Mesothelial cell of epicardium (in vitro differentiated cells): ENCODE results near the gene SPEN. TPM values are rescaled to one million over a fixed set of nuclear protein-coding genes. Genes with fewer than 3 reads are reported as not detected.
A peak's percentile ranks its signal among the peaks of the same experiment; 100 is the strongest.
"Not testable (repeated sequence)": the region's sequence is repeated elsewhere in the genome, so short reads cannot be mapped to it uniquely, and the experiment has no call there.

Source experiments
- DNase-seq, 2 experiments: peaks; one replicate each; pipeline ENCODE4 v3.0.0; 2021; ENCODE audit warnings: low spot score in 2 of 2; ENCODE audit not compliant: unreplicated experiment in 2 of 2
- H3K27ac Mint-ChIP-seq: 2 replicates; pipeline ENCODE4 v1.8.0; 2021; ENCODE audit warnings: mixed read lengths
- H3K27me3 Mint-ChIP-seq: 2 replicates; pipeline ENCODE4 v1.8.0; 2021; ENCODE audit warnings: low read depth, mixed read lengths
- H3K36me3 Mint-ChIP-seq: 2 replicates; pipeline ENCODE4 v1.8.0; 2021; ENCODE audit warnings: mixed read lengths
- H3K4me1 Mint-ChIP-seq: 2 replicates; pipeline ENCODE4 v1.8.0; 2021; ENCODE audit warnings: mixed read lengths
- H3K4me3 Mint-ChIP-seq: 2 replicates; pipeline ENCODE4 v1.8.0; 2021; ENCODE audit warnings: mild to moderate bottlenecking, moderate library complexity, mixed read lengths
- H3K9me3 Mint-ChIP-seq: 2 replicates; pipeline ENCODE4 v1.8.0; 2021; ENCODE audit warnings: mixed read lengths
- total RNA-seq: library from RNA; stranded (reverse); gene quantifications from 3 replicates; pipeline ENCODE4 v1.2.1, GENCODE V29; 2021
- TF ChIP-seq, protein P1 (sequence below): fragments of 200-600 bp; sonication (generic); IDR thresholded peaks from one replicate; pipeline ENCODE4 v1.5.0; 2021; ENCODE audit warnings: antibody characterized with exemption; ENCODE audit not compliant: unreplicated experiment

The SPEN gene
- total RNA-seq, 1 donor from 2014 or later = 88.0 TPM

GRCh38 chr1:15899266-15899665 is 51.8 kb downstream of the SPEN start:
- Mint-ChIP-seq H3K4me3 (no peak overlapping the region), H3K27me3 (no peaks in the 10 kb centered on the region), H3K27ac (peak overlapping the region; percentile 3), H3K36me3 (peaks cover 9% of the 10 kb centered on the region), H3K4me1 (peaks cover 5% of the 10 kb centered on the region), H3K9me3 (no peaks in the 10 kb centered on the region)
- DNase-seq = no peak
- TF ChIP-seq, protein P1, sequence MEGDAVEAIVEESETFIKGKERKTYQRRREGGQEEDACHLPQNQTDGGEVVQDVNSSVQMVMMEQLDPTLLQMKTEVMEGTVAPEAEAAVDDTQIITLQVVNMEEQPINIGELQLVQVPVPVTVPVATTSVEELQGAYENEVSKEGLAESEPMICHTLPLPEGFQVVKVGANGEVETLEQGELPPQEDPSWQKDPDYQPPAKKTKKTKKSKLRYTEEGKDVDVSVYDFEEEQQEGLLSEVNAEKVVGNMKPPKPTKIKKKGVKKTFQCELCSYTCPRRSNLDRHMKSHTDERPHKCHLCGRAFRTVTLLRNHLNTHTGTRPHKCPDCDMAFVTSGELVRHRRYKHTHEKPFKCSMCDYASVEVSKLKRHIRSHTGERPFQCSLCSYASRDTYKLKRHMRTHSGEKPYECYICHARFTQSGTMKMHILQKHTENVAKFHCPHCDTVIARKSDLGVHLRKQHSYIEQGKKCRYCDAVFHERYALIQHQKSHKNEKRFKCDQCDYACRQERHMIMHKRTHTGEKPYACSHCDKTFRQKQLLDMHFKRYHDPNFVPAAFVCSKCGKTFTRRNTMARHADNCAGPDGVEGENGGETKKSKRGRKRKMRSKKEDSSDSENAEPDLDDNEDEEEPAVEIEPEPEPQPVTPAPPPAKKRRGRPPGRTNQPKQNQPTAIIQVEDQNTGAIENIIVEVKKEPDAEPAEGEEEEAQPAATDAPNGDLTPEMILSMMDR = no peak

- Mint-ChIP-seq H3K36me3 (peaks cover 6% of the 10 kb centered on the region), H3K4me3 (no peak overlapping the region), H3K27ac (peak overlapping the region; percentile 85), H3K27me3 (no peaks in the 10 kb centered on the region), H3K9me3 (no peaks in the 10 kb centered on the region), H3K4me1 (peaks cover 3% of the 10 kb centered on the region)
- no peak for DNase-seq
- TF ChIP-seq, protein P1 = no peak
Observed at GRCh38 chr1:15900662-15901279, 53.3 kb downstream of the SPEN start.

GRCh38 chr1:15902882-15903281 is 55.4 kb downstream of the SPEN start:
- H3K4me1 Mint-ChIP-seq = peaks cover 5% of the 10 kb centered on the region
- no peaks in the 10 kb centered on the region for H3K27me3 Mint-ChIP-seq
- DNase-seq = no peak
- no peaks in the 10 kb centered on the region for H3K9me3 Mint-ChIP-seq
- peaks cover 6% of the 10 kb centered on the region for H3K36me3 Mint-ChIP-seq
- TF ChIP-seq, protein P1 = no peak
- H3K27ac Mint-ChIP-seq = peak overlapping the region; percentile 34
- no peak overlapping the region for H3K4me3 Mint-ChIP-seq

DNA sequence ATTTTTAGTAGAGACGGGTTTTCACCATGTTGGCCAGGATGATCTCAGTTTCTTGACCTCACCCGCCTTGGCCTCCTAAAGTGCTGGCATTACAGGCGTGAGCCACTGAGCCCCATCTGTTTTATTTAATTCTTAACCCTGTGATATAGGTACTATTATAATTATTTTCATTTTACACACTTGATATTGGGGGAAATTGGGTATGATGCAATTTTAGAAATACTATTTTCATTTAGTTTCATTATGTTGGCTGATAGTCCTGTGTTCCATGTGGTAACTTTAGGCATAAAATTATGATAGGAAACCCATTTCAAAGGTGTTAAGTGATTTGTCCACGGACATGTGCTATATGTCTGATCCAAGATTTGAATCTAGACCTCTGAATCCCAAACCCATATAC is 61.1 kb downstream of the SPEN start:
- Mint-ChIP-seq H3K4me1 (peaks cover 13% of the 10 kb centered on the region), H3K9me3 (no peaks in the 10 kb centered on the region), H3K27me3 (no peaks in the 10 kb centered on the region), H3K36me3 (peaks cover 15% of the 10 kb centered on the region), H3K4me3 (no peak overlapping the region), H3K27ac (no peak overlapping the region)
- no peak for DNase-seq
- TF ChIP-seq, protein P1 = no peak

DNA sequence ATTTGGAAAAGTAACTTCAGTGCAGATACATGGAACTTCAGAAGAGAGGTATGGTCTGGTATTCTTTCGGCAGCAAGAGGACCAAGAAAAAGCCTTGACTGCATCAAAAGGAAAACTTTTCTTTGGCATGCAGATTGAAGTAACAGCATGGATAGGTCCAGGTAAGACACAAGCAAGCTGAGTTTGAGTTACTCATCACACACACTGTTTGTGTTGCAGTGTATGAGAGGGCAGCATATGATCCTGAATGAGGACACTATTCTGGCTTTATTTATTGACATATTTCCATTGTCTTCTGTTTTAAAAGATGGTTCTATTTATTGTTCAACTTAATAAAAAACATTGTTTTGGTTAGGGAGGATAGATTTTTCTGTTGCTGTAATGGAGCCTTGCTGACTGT is 63.6 kb downstream of the SPEN start:
- H3K4me1 Mint-ChIP-seq = peaks cover 13% of the 10 kb centered on the region
- H3K36me3 Mint-ChIP-seq = peaks cover 22% of the 10 kb centered on the region
- no peaks in the 10 kb centered on the region for H3K9me3 Mint-ChIP-seq
- DNase-seq = no peak
- no peak overlapping the region for H3K4me3 Mint-ChIP-seq
- no peak overlapping the region for H3K27ac Mint-ChIP-seq
- TF ChIP-seq, protein P1 = no peak
- H3K27me3 Mint-ChIP-seq = no peaks in the 10 kb centered on the region

GRCh38 chr1:15911927-15912326 is 64.4 kb downstream of the SPEN start:
- Mint-ChIP-seq H3K4me3 (no peak overlapping the region), H3K36me3 (peaks cover 25% of the 10 kb centered on the region), H3K27me3 (no peaks in the 10 kb centered on the region), H3K27ac (no peak overlapping the region), H3K9me3 (no peaks in the 10 kb centered on the region), H3K4me1 (peaks cover 13% of the 10 kb centered on the region)
- DNase-seq = no peak
- TF ChIP-seq, protein P1 = no peak

- Mint-ChIP-seq H3K36me3 (peaks cover 29% of the 10 kb centered on the region), H3K4me1 (peaks cover 12% of the 10 kb centered on the region)
- H3K27me3 Mint-ChIP-seq, H3K9me3 Mint-ChIP-seq, H3K27ac Mint-ChIP-seq, H3K4me3 Mint-ChIP-seq, DNase-seq: not testable (repeated sequence)
Observed at GRCh38 chr1:15913607-15914006, 66.1 kb downstream of the SPEN start.
